H1 (cell line): ENCODE measurements around the gene LRRC23. TPM values are rescaled to one million over a fixed set of nuclear protein-coding genes. Genes with fewer than 3 reads are reported as not detected.

Source experiments
- CTCF ChIA-PET: fragments of 300-600 bp; sonication (Branson Sonifier 250); formaldehyde crosslinking; loops from one replicate; lab custom pipeline; 2021; ENCODE audit not compliant: partially characterized antibody; lab: Charles Lee
- POLR2A ChIA-PET: fragments of 300-600 bp; sonication (Branson Sonifier 250); formaldehyde crosslinking; loops from one replicate; lab custom pipeline; 2021; ENCODE audit warnings: inconsistent platforms; ENCODE audit not compliant: partially characterized antibody; lab: Charles Lee
- DNase-seq, 2 experiments: peaks; one replicate each; pipeline versions ENCODE4 v3.0.0 to v3.0.0-alpha.2; 2010 to 2022; ENCODE audit warnings: low spot score in 2 of 2, low read depth in 1 of 2, mixed read lengths in 1 of 2
- FAIRE-seq: peaks from 2 replicates; lab custom pipeline; 2011; peaks lifted over from hg19 to GRCh38; lab: Jason Lieb, UNC
- H2AFZ ChIP-seq: 2 replicates; pipeline ENCODE4 v1.8.1; 2012; ENCODE audit warnings: low read length, inconsistent platforms
- H2AK5ac ChIP-seq: 2 replicates; pipeline ENCODE4 v1.6.1; 2013; ENCODE audit warnings: low read depth, low read length
- H2BK120ac ChIP-seq: replicated peaks from 2 replicates; pipeline ENCODE3; 2013; ENCODE audit warnings: low read depth, low read length, inconsistent platforms
- H2BK12ac ChIP-seq: 2 replicates; pipeline ENCODE4 v1.6.1; 2013; ENCODE audit warnings: low read depth, low read length
- H2BK15ac ChIP-seq: 2 replicates; pipeline ENCODE4 v1.6.1; 2013; ENCODE audit warnings: low read length
- H2BK20ac ChIP-seq: 2 replicates; pipeline ENCODE4 v1.6.1; 2013; ENCODE audit warnings: low read length
- H2BK5ac ChIP-seq: 2 replicates; pipeline ENCODE4 v1.6.1; 2013; ENCODE audit warnings: low read depth, low read length
- H3K14ac ChIP-seq: 2 replicates; pipeline ENCODE4 v1.6.1; 2013; ENCODE audit warnings: inconsistent platforms; ENCODE audit not compliant: insufficient read length
- H3K18ac ChIP-seq: 2 replicates; pipeline ENCODE4 v1.6.1; 2013; ENCODE audit warnings: low read length; ENCODE audit errors: extremely low read depth
- H3K23ac ChIP-seq: 2 replicates; pipeline ENCODE4 v1.6.1; 2013; ENCODE audit warnings: inconsistent platforms; ENCODE audit not compliant: insufficient read length
- H3K23me2 ChIP-seq: 2 replicates; pipeline ENCODE4 v1.6.1; 2013; ENCODE audit warnings: low read depth, low read length
- H3K27ac ChIP-seq: 2 replicates; pipeline ENCODE4 v1.6.1; 2011; ENCODE audit warnings: low read depth, low read length, inconsistent platforms
- H3K27me3 ChIP-seq, 4 experiments: replicated peaks in 1 of 4; 1 replicate in 1 of 4; 2 replicates in 3 of 4; pipeline versions ENCODE4 v1.6.1 to v1.8.1; 2011 to 2013; ENCODE audit warnings: low read length in 3 of 4, mild to moderate bottlenecking in 3 of 4, inconsistent platforms in 2 of 4, mixed read lengths in 2 of 4, moderate library complexity in 1 of 4; ENCODE audit not compliant: control insufficient read depth in 3 of 4, insufficient read depth in 3 of 4; ENCODE audit errors: extremely low read depth in 1 of 4
- H3K36me3 ChIP-seq, 4 experiments: 2 replicates each; pipeline versions ENCODE4 v1.6.1 to v1.8.1; 2011 to 2013; ENCODE audit warnings: mild to moderate bottlenecking in 4 of 4, low read length in 3 of 4, moderate library complexity in 2 of 4, control low read depth in 1 of 4, inconsistent platforms in 1 of 4; ENCODE audit not compliant: insufficient read depth in 4 of 4, control insufficient read depth in 2 of 4
- H3K4ac ChIP-seq: replicated peaks from 2 replicates; pipeline ENCODE3; 2013; ENCODE audit warnings: low read length, low read depth, mixed read lengths, inconsistent platforms; ENCODE audit not compliant: insufficient read length
- H3K4me1 ChIP-seq, 4 experiments: replicated peaks in 1 of 4; 1 replicate in 1 of 4; 2 replicates in 3 of 4; pipeline versions ENCODE4 v1.6.1 to v1.8.1; 2011 to 2013; ENCODE audit warnings: low read length in 3 of 4, inconsistent platforms in 2 of 4, mixed read lengths in 1 of 4; ENCODE audit not compliant: insufficient read depth in 4 of 4, control insufficient read depth in 3 of 4
- H3K4me2 ChIP-seq, 2 experiments: 2 replicates each; pipeline versions ENCODE4 v1.6.1 to v1.8.1; 2011 to 2013; ENCODE audit warnings: low read depth in 2 of 2, low read length in 2 of 2, control low read depth in 1 of 2, inconsistent platforms in 1 of 2, mild to moderate bottlenecking in 1 of 2; ENCODE audit not compliant: insufficient read depth in 1 of 2
- H3K4me3 ChIP-seq, 4 experiments: fragments of 200-600, 300-600 bp in 1 of 4; sonication (generic), shearing (Covaris generic), sonication (Bioruptor Twin) in 1 of 4; 2 replicates each; pipeline versions ENCODE4 v1.5.1 to v1.8.1; 2011 to 2016; ENCODE audit warnings: low read length in 4 of 4, low read depth in 3 of 4, control low read depth in 2 of 4, inconsistent platforms in 2 of 4, mild to moderate bottlenecking in 2 of 4, mixed read lengths in 1 of 4, moderate library complexity in 1 of 4; ENCODE audit not compliant: insufficient read depth in 2 of 4; ENCODE audit errors: extremely low read depth in 1 of 4
- H3K56ac ChIP-seq: replicated peaks from 2 replicates; pipeline ENCODE3; 2013; ENCODE audit warnings: low read depth, mild to moderate bottlenecking, mixed read lengths, low read length, inconsistent platforms; ENCODE audit not compliant: insufficient read length
- H3K79me1 ChIP-seq: 2 replicates; pipeline ENCODE4 v1.6.1; 2013; ENCODE audit warnings: low read depth, low read length, control low read depth
- H3K79me2 ChIP-seq, 2 experiments: 2 replicates each; pipeline versions ENCODE4 v1.6.1 to v1.8.1; 2012 to 2013; ENCODE audit warnings: low read length in 2 of 2, mild to moderate bottlenecking in 2 of 2, inconsistent platforms in 1 of 2; ENCODE audit not compliant: insufficient read depth in 2 of 2, control insufficient read depth in 1 of 2
- H3K9ac ChIP-seq, 4 experiments: replicated peaks in 1 of 4; 1 replicate in 1 of 4; 2 replicates in 3 of 4; pipeline versions ENCODE4 v1.6.1 to v1.8.1; 2011 to 2013; ENCODE audit warnings: low read depth in 3 of 4, low read length in 3 of 4, control low read depth in 2 of 4, mild to moderate bottlenecking in 2 of 4, moderate library complexity in 2 of 4, inconsistent platforms in 1 of 4; ENCODE audit errors: extremely low read depth in 1 of 4
- H3K9me3 ChIP-seq, 2 experiments: 2 replicates each; pipeline versions ENCODE4 v1.6.1 to v1.8.1; 2012 to 2013; ENCODE audit warnings: mild to moderate bottlenecking in 2 of 2, moderate library complexity in 2 of 2, control low read depth in 1 of 2, inconsistent platforms in 1 of 2, low read depth in 1 of 2, low read length in 1 of 2, mixed read lengths in 1 of 2; ENCODE audit not compliant: insufficient read depth in 2 of 2
- H4K20me1 ChIP-seq, 2 experiments: replicated peaks in 1 of 2; 2 replicates each; pipeline versions ENCODE3 to v1.8.1; 2011 to 2013; ENCODE audit warnings: inconsistent platforms in 2 of 2, low read length in 2 of 2, mild to moderate bottlenecking in 1 of 2; ENCODE audit not compliant: insufficient read depth in 2 of 2, control insufficient read depth in 1 of 2
- H4K5ac ChIP-seq: 2 replicates; pipeline ENCODE4 v1.6.1; 2013; ENCODE audit warnings: low read length, low read depth, mixed read lengths, inconsistent platforms; ENCODE audit not compliant: insufficient read length
- H4K8ac ChIP-seq: 2 replicates; pipeline ENCODE4 v1.8.0; 2013; ENCODE audit warnings: mild to moderate bottlenecking, moderate library complexity, low read length, inconsistent platforms; ENCODE audit not compliant: insufficient read depth; ENCODE audit errors: extremely low read depth
- H4K91ac ChIP-seq: replicated peaks from 2 replicates; pipeline ENCODE3; 2013; ENCODE audit warnings: low read length, mixed read lengths, inconsistent platforms; ENCODE audit not compliant: insufficient read length
- NRF1 ChIP-seq: IDR thresholded peaks from 2 replicates; pipeline ENCODE4 v1.6.1; 2011; ENCODE audit warnings: mild to moderate bottlenecking, low read depth, low read length, improper control_type of control experiment
- SRF ChIP-seq: IDR thresholded peaks from 2 replicates; pipeline ENCODE4 v1.6.1; 2011; ENCODE audit warnings: mild to moderate bottlenecking, low read depth, low read length, moderate library complexity
- WGBS, 2 experiments: shearing (Covaris generic) in 1 of 2; methylation state at CpG; one replicate each; pipeline versions ENCODE4 v1.1.6 to v1.1.7; 2013 to 2015; ENCODE audit warnings: low lambda C conversion rate in 2 of 2, mixed read lengths in 2 of 2, inconsistent platforms in 1 of 2, low coverage in 1 of 2, missing lambda C conversion rate in 1 of 2; ENCODE audit not compliant: insufficient replicate concordance in 2 of 2, insufficient coverage in 1 of 2, insufficient read length in 1 of 2; ENCODE audit errors: extremely low coverage in 1 of 2, missing lambda C conversion rate in 1 of 2; 5-methylcytosine and 5-hydroxymethylcytosine counted together
- polyA plus RNA-seq, 7 experiments: library from polyadenylated mRNA; depleted of rRNA in 3 of 7; stranded (reverse) in 5 of 7; unstranded in 2 of 7; fragments of >200 nt in 5 of 7; fragments of 200-250 nt in 2 of 7; gene quantifications; 1 replicate in 5 of 7; 2 replicates in 1 of 7; 4 replicates in 1 of 7; pipeline versions ENCODE4 v1.2.1 to v1.2.3, GENCODE V29; 2011 to 2013; ENCODE audit warnings: missing spikeins in 2 of 7, mixed read lengths in 2 of 7
- total RNA-seq: library from RNA; stranded (reverse); fragmentation: NEBNext Ultra II Directional; extraction: Animal tissue kit (Norgen Biotek cat#: 25700); gene quantifications from 2 replicates; pipeline ENCODE4 v1.2.1, GENCODE V29; 2021
- TF ChIP-seq, protein P1 (sequence below): IDR thresholded peaks from 2 replicates; pipeline ENCODE4 v1.6.1; 2012; ENCODE audit warnings: inconsistent platforms

The LRRC23 gene
- total and polyA plus RNA-seq, 2 of the 8 experiments (the other 6 are each of a cell fraction or from before 2014, with no cell fraction given) = 2.5 to 3.6 TPM

DNA sequence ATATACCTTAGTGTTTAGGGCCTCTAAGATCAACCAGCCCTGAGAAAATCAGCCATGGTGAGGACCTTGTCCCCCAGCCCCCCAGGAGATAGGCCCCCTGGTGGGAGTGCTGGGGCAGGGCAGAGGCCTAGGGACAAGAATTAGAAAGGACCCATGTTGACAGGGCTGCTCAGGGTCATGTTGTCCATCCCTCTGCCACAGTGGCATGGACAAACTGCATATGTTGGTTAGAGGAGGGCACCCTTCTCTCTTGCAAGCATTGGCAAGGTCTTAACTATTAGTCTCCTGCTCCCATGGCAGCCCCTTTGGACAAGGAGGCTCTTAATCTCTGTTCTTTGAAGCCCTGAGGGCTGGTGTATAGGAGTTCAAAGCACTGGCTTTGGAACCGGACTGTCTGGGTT lies 45.8 kb downstream of the LRRC23 start:
- CTCF ChIA-PET = interaction anchor here (1.2 to 8.6 kb wide), 6 partner anchors 11 to 190 kb away, joined by 3 to 277 read pairs (median 6); no protein-coding TSS in a partner anchor
- 0 out of 2 replicates have a peak overlapping the region, but pooled peaks have one; percentile 14 for H2BK12ac ChIP-seq
- peaks cover 5% of the 10 kb centered on the region for H3K79me1 ChIP-seq
- peaks cover 6% of the 10 kb centered on the region for H3K23me2 ChIP-seq
- no peak overlapping the region for H2AFZ ChIP-seq
- no peaks in the 10 kb centered on the region; a peak in 1 of 4 replicates for H3K79me2 ChIP-seq
- peaks cover under 1 to 26% (median 15%) of the 10 kb centered on the region in 4 experiments for H3K4me1 ChIP-seq
- H3K9me3 ChIP-seq = no peaks in the 10 kb centered on the region
- H3K56ac ChIP-seq = no peak overlapping the region
- H3K23ac ChIP-seq = no peak overlapping the region
- no peaks in the 10 kb centered on the region for H4K20me1 ChIP-seq
- H3K4me3 ChIP-seq = no peak overlapping the region
- H2BK15ac ChIP-seq = peak overlapping the region; percentile 46; the same call in 1 of the 2 replicates
- H3K14ac ChIP-seq = no peak overlapping the region
- no peak overlapping the region for H2BK20ac ChIP-seq
- no peak overlapping the region for H2BK120ac ChIP-seq
- H3K18ac ChIP-seq = no peak overlapping the region
- no peak overlapping the region for H2BK5ac ChIP-seq
- H3K36me3 ChIP-seq = no peaks in the 10 kb centered on the region
- no peak overlapping the region for H4K91ac ChIP-seq
- H3K4me2 ChIP-seq = no peak overlapping the region
- WGBS, 2 experiments = 89% methylated on average over 1 of the region's 1 CpG; no CpG with 5 or more reads in 1 of the 2 experiments
- H4K8ac ChIP-seq = no peak overlapping the region
- no peak overlapping the region for H4K5ac ChIP-seq
- no peak overlapping the region for H3K4ac ChIP-seq
- no peak overlapping the region for H3K9ac ChIP-seq
- FAIRE-seq = no peak
- peak overlapping the region; percentile 60; the same call in 1 of the 2 replicates for H2AK5ac ChIP-seq
- no peaks in the 10 kb centered on the region for H3K27me3 ChIP-seq
- H3K27ac ChIP-seq = no peak overlapping the region
- no peak for DNase-seq
- TF ChIP-seq, protein P1, sequence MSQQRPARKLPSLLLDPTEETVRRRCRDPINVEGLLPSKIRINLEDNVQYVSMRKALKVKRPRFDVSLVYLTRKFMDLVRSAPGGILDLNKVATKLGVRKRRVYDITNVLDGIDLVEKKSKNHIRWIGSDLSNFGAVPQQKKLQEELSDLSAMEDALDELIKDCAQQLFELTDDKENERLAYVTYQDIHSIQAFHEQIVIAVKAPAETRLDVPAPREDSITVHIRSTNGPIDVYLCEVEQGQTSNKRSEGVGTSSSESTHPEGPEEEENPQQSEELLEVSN = no peak
- no peak for TF ChIP-seq NRF1
- no peak for TF ChIP-seq SRF
- POLR2A ChIA-PET = interaction anchor here (2.2 to 44.0 kb wide), 3 partner anchors 18 to 81 kb away, joined by 8 to 1596 read pairs (median 1027); partner anchors contain the start of genes ATN1, EMG1, ENO2 and LRRC23
